HG03469 (cell line): ENCODE data around the gene ATP2A3.

Experiments
- ATAC-seq: cut with Tn5 transposase; IDR thresholded peaks from one replicate; pipeline ENCODE4 v1.9.1; 2021; ENCODE audit warnings: mild to moderate bottlenecking, moderate library complexity, moderate number of reproducible peaks; ENCODE audit not compliant: unreplicated experiment

The ATP2A3 gene

GRCh38 chr17:3875317-3875716, 88.9 kb downstream of the ATP2A3 start:
- ATAC-seq, result no peak
